Peyer's patch (tissue), 4 donors: ENCODE results near the gene SCUBE1. TPM values are rescaled to one million over a fixed set of nuclear protein-coding genes. Genes with fewer than 3 reads are reported as not detected.

Source experiments
- DNase-seq, 3 donors: peaks; one replicate each; pipeline ENCODE4 v3.0.0-alpha.2; 2017 to 2019
- H3K27ac ChIP-seq, 4 donors: fragments of 200-600 bp; sonication (generic); one replicate each; pipeline ENCODE4 v1.5.1; 2016 to 2019
- H3K27me3 ChIP-seq, 2 donors: fragments of 200-600 bp; sonication (generic); one replicate each; pipeline ENCODE4 v1.5.1; 2019
- H3K36me3 ChIP-seq, 3 donors: fragments of 200-600 bp; sonication (generic); one replicate each; pipeline ENCODE4 v1.5.1; 2016 to 2019
- H3K4me1 ChIP-seq, 4 donors: fragments of 200-600 bp; sonication (generic); one replicate each; pipeline ENCODE4 v1.5.1; 2016 to 2019
- H3K4me3 ChIP-seq, 4 donors: fragments of 200-600 bp; sonication (generic); 1 replicate in 3 of 4; 2 replicates in 1 of 4; pipeline ENCODE4 v1.5.1; 2016 to 2019; ENCODE audit warnings: mild to moderate bottlenecking in 1 of 4
- H3K9me3 ChIP-seq, 4 donors: fragments of 200-600 bp; sonication (generic); one replicate each; pipeline ENCODE4 v1.5.1; 2016 to 2019; ENCODE audit warnings: mild to moderate bottlenecking in 1 of 4
- CTCF ChIP-seq, 6 experiments: fragments of 450-650 bp in 4 of 6; fragments of 200-600 bp in 2 of 6; sonication (generic) in 1 of 6; IDR thresholded peaks; one replicate each; pipeline ENCODE4 v1.5.1; 2017 to 2019; ENCODE audit warnings: antibody characterized with exemption in 6 of 6, mild to moderate bottlenecking in 3 of 6, moderate library complexity in 1 of 6
- POLR2A ChIP-seq, 2 donors: fragments of 450-650 bp; IDR thresholded peaks; one replicate each; pipeline ENCODE4 v1.5.1; 2017; ENCODE audit warnings: antibody characterized with exemption in 2 of 2, mild to moderate bottlenecking in 2 of 2, moderate library complexity in 2 of 2
- total RNA-seq, 4 donors: library from RNA; depleted of rRNA; stranded (reverse); fragments of >200 nt; gene quantifications; one replicate each; pipeline ENCODE4 v1.1.0, GENCODE V29; 2016

Gene SCUBE1
- total RNA-seq, 4 donors from 2014 or later = 1.6 to 47.9 (median 7.9) TPM

GRCh38 chr22:43255299-43255698 lies 87.9 kb downstream of the SCUBE1 start:
- no peak overlapping the region for H3K27ac ChIP-seq
- no peaks in the 10 kb centered on the region for H3K9me3 ChIP-seq
- H3K27me3 ChIP-seq = no peaks in the 10 kb centered on the region
- H3K4me3 ChIP-seq = no peak overlapping the region
- DNase-seq = no peak
- H3K36me3 ChIP-seq = no peaks in the 10 kb centered on the region
- no peaks in the 10 kb centered on the region for H3K4me1 ChIP-seq
- TF ChIP-seq POLR2A (IDR thresholded peaks at IDR 0.05) = no peak
- TF ChIP-seq CTCF (IDR thresholded peaks at IDR 0.05) = no peak

- no peak for TF ChIP-seq CTCF (IDR thresholded peaks at IDR 0.05)
These were observed 89.3 kb downstream of the SCUBE1 start for GRCh38 chr22:43253839-43254238.

GRCh38 chr22:43252319-43252718 lies 90.9 kb downstream of the SCUBE1 start:
- Histone ChIP-seq H3K36me3 (no peaks in the 10 kb centered on the region), H3K27me3 (no peaks in the 10 kb centered on the region), H3K9me3 (no peaks in the 10 kb centered on the region), H3K4me1 (no peaks in the 10 kb centered on the region), H3K4me3 (no peak overlapping the region), H3K27ac (no peak overlapping the region)
- no peak for TF ChIP-seq CTCF (IDR thresholded peaks at IDR 0.05)
- no peak for TF ChIP-seq POLR2A (IDR thresholded peaks at IDR 0.05)
- DNase-seq = no peak

More at GRCh38 chr22:43253839-43254238, 89.3 kb downstream of the SCUBE1 start:
- Histone ChIP-seq H3K4me3 (no peak overlapping the region), H3K9me3 (no peaks in the 10 kb centered on the region), H3K27ac (no peak overlapping the region), H3K27me3 (no peaks in the 10 kb centered on the region), H3K36me3 (no peaks in the 10 kb centered on the region), H3K4me1 (no peaks in the 10 kb centered on the region)
- no peak for DNase-seq

- Histone ChIP-seq H3K27me3 (no peaks in the 10 kb centered on the region), H3K4me1 (no peaks in the 10 kb centered on the region), H3K9me3 (no peaks in the 10 kb centered on the region), H3K36me3 (no peaks in the 10 kb centered on the region), H3K27ac (no peak overlapping the region), H3K4me3 (no peak overlapping the region)
- no peak for DNase-seq
- TF ChIP-seq CTCF (IDR thresholded peaks at IDR 0.05) (no peak), POLR2A (IDR thresholded peaks at IDR 0.05) (no peak)
These were observed 93.2 kb downstream of the SCUBE1 start for GRCh38 chr22:43249789-43250471.

- DNase-seq = no peak
- no peak for TF ChIP-seq POLR2A (IDR thresholded peaks at IDR 0.05)
- TF ChIP-seq CTCF (IDR thresholded peaks at IDR 0.05) = no peak
- Histone ChIP-seq H3K4me3 (no peak overlapping the region), H3K27me3 (no peaks in the 10 kb centered on the region), H3K27ac (no peak overlapping the region), H3K36me3 (no peaks in the 10 kb centered on the region), H3K4me1 (no peaks in the 10 kb centered on the region), H3K9me3 (no peaks in the 10 kb centered on the region)
These were observed 95.5 kb downstream of the SCUBE1 start for GRCh38 chr22:43247546-43248260.
